NCI-H1105 (cell line): Measurements from ENCODE around the gene NSUN4.

ENCODE experiments used
- DNase-seq: peaks from one replicate; lab custom pipeline; 2025; lab: John Stamatoyannopoulos, UW

Gene NSUN4

DNA sequence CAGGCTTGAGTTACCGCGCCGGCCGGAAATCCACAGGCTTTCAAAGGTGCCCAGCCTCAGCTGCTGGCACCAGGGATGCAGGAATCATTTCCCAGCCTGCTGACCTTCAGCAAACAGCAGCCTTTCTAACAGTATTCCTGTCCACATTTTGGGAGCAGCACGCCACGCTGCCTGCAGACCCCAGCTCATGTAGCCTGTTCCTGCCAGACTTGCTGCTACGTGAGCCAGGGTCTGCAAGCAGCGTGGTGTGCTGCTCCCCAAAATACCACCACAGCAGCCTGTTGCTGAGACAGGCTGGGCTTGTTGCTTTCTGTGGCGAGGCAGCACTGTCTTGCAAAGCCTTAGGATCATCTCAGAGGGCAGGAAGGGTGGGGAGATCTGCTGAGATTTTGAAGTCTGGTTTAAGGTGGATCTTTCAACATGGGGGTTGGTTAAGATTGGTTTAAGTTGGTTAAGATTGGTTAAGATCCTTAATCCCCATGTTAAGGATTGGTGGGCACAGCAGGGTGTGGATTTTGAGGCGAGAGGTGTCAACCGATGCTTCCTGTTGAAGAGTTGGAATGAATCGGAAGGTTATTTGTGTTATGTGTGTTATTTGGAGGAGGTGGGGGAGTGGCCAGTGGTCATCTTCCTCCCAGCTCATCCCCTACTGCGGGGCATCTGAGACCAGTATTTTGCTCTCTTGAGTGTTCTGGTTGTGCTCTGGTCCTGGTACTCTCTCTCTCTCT is 66.4 kb downstream of the NSUN4 start:
- no peak for DNase-seq

- no peak for DNase-seq
Observed at GRCh38 chr1:46407636-46408035, 67.0 kb downstream of the NSUN4 start.

GRCh38 chr1:46408356-46409062 is 67.9 kb downstream of the NSUN4 start:
- no peak for DNase-seq

DNA sequence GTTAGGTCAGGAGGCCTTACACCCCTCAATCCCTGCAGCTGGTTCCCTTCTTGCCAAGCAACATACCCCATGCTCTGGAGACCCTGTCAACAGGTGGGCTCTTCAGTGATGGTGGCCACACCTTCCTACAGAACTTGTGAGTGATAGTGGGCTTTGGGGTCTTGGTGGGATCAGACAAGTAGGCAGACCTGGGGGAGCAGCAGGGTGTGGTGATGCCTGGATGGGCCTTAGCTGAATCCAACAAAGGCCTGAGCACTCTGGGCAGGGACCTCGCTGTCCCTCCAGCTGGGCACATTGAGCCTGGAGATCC is 68.4 kb downstream of the NSUN4 start:
- no peak for DNase-seq

DNA sequence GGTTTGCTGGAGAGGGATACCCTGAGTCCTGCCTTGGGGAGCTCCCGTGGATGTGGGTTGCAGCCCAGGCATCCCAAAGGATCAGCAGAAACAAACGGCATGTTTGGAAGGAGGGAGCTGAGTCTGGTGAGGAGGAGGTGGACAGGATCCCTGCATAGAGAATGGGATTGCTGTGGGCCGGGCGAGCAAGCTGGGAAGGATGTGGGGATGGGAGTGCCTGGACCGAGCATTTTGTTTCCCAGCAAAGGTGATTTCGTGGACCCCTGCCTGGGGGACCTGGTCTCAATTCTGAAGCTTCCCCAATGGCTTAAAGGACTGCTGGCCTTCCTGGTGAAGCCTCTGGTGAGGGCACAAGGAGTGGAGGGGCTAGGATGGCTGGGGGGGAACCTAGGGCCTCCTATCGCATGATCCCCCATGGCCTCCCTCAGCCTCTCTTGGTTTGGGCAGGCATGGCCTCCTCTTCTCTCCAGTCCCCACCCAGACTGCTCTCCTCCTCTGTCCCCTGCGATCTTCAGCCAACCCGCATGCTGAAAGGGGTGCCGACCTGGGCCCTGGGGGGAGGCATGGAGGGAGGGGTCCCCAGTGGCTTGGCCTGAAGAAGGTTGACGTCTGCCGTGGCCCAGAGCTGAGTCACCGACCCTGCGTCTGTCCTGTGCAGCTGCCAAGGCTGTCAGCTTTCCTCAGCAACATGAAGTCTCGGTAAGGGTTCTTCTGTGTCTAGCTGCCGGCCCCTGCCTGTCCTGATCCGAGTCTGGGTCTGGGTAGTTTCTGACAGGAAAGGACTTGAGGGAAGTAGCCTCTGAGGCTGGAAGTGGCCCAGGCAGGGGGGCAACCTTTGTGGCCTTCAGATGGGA is 69.8 kb downstream of the NSUN4 start:
- no peak for DNase-seq

DNA sequence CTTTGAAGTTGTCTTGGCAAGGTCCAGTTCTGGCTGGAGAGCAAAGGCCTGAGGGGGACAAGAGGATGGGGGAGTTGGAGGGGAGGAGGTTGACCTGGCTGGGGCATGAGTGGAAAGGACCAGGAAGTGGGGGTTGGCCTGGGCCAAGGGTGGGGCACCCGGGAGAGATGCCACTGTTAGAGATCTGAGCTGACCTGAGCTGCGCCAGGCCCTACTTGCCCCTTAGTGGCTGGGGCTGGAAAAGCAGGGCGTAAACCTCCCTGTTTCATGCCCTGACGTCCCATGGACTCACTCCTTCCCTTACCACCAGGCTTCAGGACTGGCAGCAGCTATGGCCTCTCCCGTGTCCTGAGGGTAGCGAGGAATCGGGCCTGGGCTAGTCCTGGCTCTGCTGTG is 70.4 kb downstream of the NSUN4 start:
- no peak for DNase-seq
